ENCODE results near the gene PIP5K1C.

DNA sequence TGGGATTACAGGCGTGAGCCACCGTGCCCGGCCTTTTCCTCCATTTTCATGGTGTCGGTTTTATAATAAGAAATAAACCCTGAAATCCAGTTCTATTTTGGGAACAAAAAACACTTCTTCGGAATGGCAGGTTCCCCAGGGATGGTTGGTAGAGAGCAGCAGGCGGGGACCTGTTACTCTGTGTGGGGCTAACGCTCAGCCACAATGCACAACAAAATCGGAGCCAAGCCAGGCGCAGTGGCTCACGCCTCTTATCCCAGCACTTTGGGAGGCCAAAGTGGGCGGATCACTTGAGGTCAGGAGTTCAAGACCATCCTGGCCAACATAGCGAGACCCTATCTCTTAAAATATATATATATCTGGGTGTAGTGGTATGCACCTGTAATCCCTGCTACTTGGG is 99.2 kb downstream of the PIP5K1C start:
- TF ChIP-seq, protein P1, sequence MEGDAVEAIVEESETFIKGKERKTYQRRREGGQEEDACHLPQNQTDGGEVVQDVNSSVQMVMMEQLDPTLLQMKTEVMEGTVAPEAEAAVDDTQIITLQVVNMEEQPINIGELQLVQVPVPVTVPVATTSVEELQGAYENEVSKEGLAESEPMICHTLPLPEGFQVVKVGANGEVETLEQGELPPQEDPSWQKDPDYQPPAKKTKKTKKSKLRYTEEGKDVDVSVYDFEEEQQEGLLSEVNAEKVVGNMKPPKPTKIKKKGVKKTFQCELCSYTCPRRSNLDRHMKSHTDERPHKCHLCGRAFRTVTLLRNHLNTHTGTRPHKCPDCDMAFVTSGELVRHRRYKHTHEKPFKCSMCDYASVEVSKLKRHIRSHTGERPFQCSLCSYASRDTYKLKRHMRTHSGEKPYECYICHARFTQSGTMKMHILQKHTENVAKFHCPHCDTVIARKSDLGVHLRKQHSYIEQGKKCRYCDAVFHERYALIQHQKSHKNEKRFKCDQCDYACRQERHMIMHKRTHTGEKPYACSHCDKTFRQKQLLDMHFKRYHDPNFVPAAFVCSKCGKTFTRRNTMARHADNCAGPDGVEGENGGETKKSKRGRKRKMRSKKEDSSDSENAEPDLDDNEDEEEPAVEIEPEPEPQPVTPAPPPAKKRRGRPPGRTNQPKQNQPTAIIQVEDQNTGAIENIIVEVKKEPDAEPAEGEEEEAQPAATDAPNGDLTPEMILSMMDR (IDR thresholded peaks at IDR 0.05) = no peak
- no peak for TF ChIP-seq ZFX (IDR thresholded peaks at IDR 0.05; ENCODE audit: borderline replicate concordance)

Data from 22Rv1 (cell line).